ENCODE data around the gene RNF5. TPM values are rescaled to one million over a fixed set of nuclear protein-coding genes. Genes with fewer than 3 reads are reported as not detected.
A peak's percentile ranks its signal among the peaks of the same experiment; 100 is the strongest.

The RNF5 gene
- total and polyA plus RNA-seq, 12 donors, result 53.0 to 132 (median 82.7) TPM

- 74 to 75% methylated on average over 11 of the region's 11 CpGs for WGBS, 2 donors
- intact Hi-C loops (cut with DNase I), result no loop called here
Measured at GRCh38 chr6:32168807-32169591, 9.2 kb upstream of the RNF5 start.

GRCh38 chr6:32170294-32170693 lies 7.9 kb upstream of the RNF5 start:
- DNase-seq (no peak), ATAC-seq (no peak)
- Histone ChIP-seq H3K4me3 (no peak overlapping the region), H3K9me3 (no peaks in the 10 kb centered on the region), H3K27me3 (no peaks in the 10 kb centered on the region), H3K4me1 (peaks cover 0 to 25% (median 10%) of the 10 kb centered on the region in 9 donors), H3K27ac (peak overlapping the region in 1 of 10 donors; percentile 31), H3K36me3 (peaks cover 0 to 60% (median 17%) of the 10 kb centered on the region in 9 donors)
- WGBS, 2 donors, result 91% methylated on average over 11 of the region's 11 CpGs
- intact Hi-C loops (cut with DNase I), result loop anchor here in 4 of 10 donors (10.0 kb wide), 2 partner anchors 45 to 1035 kb away; partner anchors contain the start of genes ATF6B (in 3 of the 4), HSD17B8 (in 1 of the 4), RING1 (in 1 of the 4) and RXRB (in 1 of the 4)
- TF ChIP-seq CTCF (IDR thresholded peaks at IDR 0.05), result no peak

More at GRCh38 chr6:32168807-32169591, 9.2 kb upstream of the RNF5 start:
- peak overlapping the region in 3 of 10 donors; percentile 19 to 64 (median 40) for H3K27ac ChIP-seq
- H3K27me3 ChIP-seq, result no peaks in the 10 kb centered on the region
- H3K4me1 ChIP-seq, result peaks cover 0 to 12% (median 0%) of the 10 kb centered on the region in 9 donors
- no peak overlapping the region for H3K4me3 ChIP-seq
- H3K36me3 ChIP-seq, result peaks cover 0 to 68% (median 17%) of the 10 kb centered on the region in 9 donors
- no peak for TF ChIP-seq CTCF (IDR thresholded peaks at IDR 0.05)
- DNase-seq, result no peak
- peak in 2 of 8 donors; percentile 8 to 15 for ATAC-seq
- H3K9me3 ChIP-seq, result no peaks in the 10 kb centered on the region

GRCh38 chr6:32171234-32171633 lies 7.0 kb upstream of the RNF5 start:
- H3K9me3 ChIP-seq, result no peaks in the 10 kb centered on the region
- H3K36me3 ChIP-seq, result peaks cover 0 to 51% (median 17%) of the 10 kb centered on the region in 9 donors
- DNase-seq (no peak), ATAC-seq (no peak)
- intact Hi-C loops (cut with DNase I), result loop anchor here in 4 of 10 donors (10.0 kb wide), 2 partner anchors 46 to 1034 kb away; partner anchors contain the start of genes ATF6B (in 3 of the 4), HSD17B8 (in 1 of the 4), RING1 (in 1 of the 4) and RXRB (in 1 of the 4)
- no peak overlapping the region for H3K4me3 ChIP-seq
- H3K27me3 ChIP-seq, result no peaks in the 10 kb centered on the region
- TF ChIP-seq CTCF (IDR thresholded peaks at IDR 0.05), result no peak
- peaks cover 0 to 29% (median 12%) of the 10 kb centered on the region in 9 donors for H3K4me1 ChIP-seq
- H3K27ac ChIP-seq, result no peak overlapping the region
- WGBS, 2 donors, result 94 to 95% methylated on average over 6 of the region's 6 CpGs

GRCh38 chr6:32173051-32173727 lies 5.0 kb upstream of the RNF5 start:
- no peak for DNase-seq
- H3K36me3 ChIP-seq, result peaks cover 0 to 31% (median 11%) of the 10 kb centered on the region in 9 donors
- H3K27ac ChIP-seq, result peak overlapping the region in 1 of 10 donors; percentile 6
- no peak overlapping the region for H3K4me3 ChIP-seq
- TF ChIP-seq CTCF (IDR thresholded peaks at IDR 0.05), result no peak
- H3K27me3 ChIP-seq, result no peaks in the 10 kb centered on the region
- H3K9me3 ChIP-seq, result no peaks in the 10 kb centered on the region
- 78 to 82% methylated on average over 4 of the region's 4 CpGs for WGBS, 2 donors
- intact Hi-C loops (cut with DNase I), result loop anchor here in 4 of 10 donors (10.0 kb wide), 2 partner anchors 48 to 1032 kb away; partner anchors contain the start of genes ATF6B (in 3 of the 4), HSD17B8 (in 1 of the 4), RING1 (in 1 of the 4) and RXRB (in 1 of the 4)
- ATAC-seq, result no peak
- H3K4me1 ChIP-seq, result peaks cover 0 to 43% (median 23%) of the 10 kb centered on the region in 9 donors

Measured in heart right ventricle (tissue), 16 donors.